ENCODE data around the gene ELF1.

Gene ELF1

DNA sequence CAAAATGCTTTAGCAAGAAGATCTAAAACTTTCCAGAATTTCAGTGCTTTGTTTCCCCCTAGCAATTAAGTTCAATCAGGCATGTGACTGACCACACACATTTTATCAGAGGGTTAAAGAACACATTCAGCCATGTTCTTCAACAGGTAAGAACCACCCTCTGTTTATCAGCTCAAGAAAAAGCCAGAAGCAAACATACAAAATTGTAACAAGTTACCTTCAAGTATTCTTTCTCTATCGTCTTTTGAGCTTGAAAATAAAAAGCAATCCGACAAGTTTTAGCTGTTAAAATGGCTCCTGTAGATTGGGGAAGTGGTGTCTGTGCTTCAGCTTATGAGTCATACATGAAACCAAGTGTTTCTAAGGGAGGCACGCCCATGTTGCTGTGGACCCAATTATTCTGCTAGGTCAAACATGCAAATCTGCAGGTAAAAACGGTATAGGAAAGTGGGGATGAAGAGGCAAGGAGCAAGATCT is at the start of gene ELF1:
Gene ELF1, minus strand, starts transcription at position 306 of the 477 bp plus-strand sequence. CDS start 37,262 bp downstream, outside the sequence.
- DNase-seq (ENCODE audit: low read depth in 2 of 2): peak; percentile 25 to 49

GRCh38 chr13:41065078-41065477 is 46.0 kb upstream of the ELF1 start:
- DNase-seq (ENCODE audit: low read depth in 2 of 2): no peak

- DNase-seq (ENCODE audit: low read depth in 2 of 2): no peak
These were observed 45.4 kb upstream of the ELF1 start for GRCh38 chr13:41064493-41064892.

- no peak for DNase-seq (ENCODE audit: low read depth in 2 of 2)
These were observed 43.1 kb upstream of the ELF1 start for GRCh38 chr13:41061914-41062837.

DNA sequence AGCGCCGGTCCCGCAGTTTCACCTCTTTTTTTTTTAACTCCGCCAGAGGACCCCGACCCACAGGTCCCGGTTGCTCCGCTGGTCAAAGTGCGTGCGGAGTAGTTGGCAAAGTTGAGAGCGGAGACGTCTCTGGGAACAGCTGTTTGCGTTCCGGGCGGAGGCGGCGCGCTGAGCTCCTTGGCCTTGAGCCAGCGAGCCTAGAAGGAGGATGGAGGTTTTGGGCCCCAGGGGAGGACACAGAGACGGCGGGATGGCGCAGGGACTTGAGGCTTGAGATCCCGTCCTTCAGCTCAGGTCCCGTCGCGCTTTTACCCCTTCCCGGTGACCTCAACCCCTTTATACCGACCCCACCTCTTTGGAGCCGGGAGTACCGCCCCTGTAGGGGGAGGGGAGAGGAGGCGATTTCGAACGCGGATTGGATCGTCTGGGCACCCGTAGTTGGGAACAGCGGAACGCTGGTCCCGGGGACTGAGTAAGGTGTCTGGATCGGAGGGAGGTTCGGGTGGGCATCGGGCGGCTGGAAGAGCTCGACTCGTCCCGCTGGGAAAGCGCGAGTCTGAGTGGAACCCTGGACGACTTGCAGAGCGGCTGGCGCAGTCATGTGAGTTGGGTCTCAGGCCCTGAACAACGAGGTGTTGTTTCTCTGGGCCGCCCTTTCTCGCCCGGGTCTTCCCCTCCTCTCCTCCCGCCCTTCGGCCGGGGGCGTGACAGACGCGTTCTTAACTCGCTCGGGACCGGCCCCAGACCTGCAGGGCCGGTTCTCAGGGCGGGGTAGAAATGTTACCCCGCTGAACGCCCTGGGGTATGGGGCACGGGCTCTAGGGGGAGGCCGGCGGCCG is 42.2 kb upstream of the ELF1 start, which contains the start of gene WBP4:
Gene WBP4, plus strand, starts transcription at position 435 of the 839 bp plus-strand sequence. Its CDS starts 165 bp downstream, at position 600.
- DNase-seq (ENCODE audit: low read depth in 2 of 2): peak; percentile 75 to 81

- peak; percentile 72 to 83 for DNase-seq (ENCODE audit: low read depth in 2 of 2)
These were observed 41.6 kb upstream of the ELF1 start for GRCh38 chr13:41060724-41061074.

DNA sequence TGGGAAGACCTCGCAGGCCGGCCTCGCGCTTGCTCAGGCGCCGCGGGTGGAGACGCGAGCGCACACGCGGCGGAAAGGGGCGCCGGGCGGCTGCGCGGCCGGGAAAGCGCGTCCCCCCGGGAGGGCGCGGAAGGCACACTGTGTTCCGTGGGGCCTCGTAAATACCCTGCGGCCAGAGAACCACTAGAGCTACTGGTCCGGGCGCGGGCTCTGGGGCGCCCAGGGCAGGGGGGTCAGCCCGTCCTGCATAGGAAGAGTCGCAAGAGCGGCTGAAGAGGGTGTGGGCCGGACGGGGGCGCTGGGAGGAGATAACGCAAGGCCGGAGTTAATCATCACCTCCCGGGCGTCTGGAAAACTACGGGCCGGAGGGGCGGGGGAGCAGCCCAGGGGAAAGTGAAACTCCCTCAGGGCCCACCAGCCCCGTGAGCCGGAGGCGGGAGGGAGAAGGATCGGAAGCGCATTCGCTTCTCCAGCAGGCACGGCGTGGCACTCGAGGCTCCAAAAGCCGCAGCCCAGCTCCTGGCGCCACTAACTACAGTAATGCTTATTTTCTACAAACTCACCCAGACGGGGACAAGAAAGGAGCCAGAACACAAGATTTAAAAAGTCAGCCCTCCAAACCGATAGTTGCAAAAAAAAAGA is 41.1 kb upstream of the ELF1 start:
- peak; percentile 77 to 81 for DNase-seq (ENCODE audit: low read depth in 2 of 2)

DNA sequence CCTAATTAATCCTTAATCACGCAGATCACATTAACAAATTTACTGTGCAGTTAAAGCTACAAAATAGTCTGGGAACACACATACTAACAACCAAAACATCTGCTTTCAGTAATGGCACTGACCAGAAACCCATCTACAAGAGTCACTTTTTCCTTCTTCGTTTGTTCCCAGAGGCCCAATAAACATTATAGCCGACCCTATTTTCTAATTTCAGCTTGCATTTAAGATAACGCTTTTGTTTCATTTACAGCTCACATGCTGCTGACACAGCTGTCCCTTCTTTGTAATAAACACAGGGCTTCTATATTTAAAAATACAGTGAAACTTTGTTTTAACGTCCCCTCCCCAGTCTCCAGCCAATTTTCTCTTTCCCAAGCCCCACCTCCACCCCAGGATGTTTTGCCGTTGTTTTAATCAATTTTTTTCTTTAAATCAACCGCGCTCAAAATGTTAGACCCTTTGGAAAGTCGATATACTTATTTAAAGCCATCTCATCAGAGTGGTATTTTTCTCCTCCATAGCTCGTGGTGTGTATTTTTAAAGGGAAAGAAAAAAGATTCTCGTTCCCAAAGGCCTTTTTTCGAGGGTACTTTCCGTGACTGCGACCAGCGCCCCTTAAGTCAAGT is 40.5 kb upstream of the ELF1 start:
- no peak for DNase-seq (ENCODE audit: low read depth in 2 of 2)

DNA sequence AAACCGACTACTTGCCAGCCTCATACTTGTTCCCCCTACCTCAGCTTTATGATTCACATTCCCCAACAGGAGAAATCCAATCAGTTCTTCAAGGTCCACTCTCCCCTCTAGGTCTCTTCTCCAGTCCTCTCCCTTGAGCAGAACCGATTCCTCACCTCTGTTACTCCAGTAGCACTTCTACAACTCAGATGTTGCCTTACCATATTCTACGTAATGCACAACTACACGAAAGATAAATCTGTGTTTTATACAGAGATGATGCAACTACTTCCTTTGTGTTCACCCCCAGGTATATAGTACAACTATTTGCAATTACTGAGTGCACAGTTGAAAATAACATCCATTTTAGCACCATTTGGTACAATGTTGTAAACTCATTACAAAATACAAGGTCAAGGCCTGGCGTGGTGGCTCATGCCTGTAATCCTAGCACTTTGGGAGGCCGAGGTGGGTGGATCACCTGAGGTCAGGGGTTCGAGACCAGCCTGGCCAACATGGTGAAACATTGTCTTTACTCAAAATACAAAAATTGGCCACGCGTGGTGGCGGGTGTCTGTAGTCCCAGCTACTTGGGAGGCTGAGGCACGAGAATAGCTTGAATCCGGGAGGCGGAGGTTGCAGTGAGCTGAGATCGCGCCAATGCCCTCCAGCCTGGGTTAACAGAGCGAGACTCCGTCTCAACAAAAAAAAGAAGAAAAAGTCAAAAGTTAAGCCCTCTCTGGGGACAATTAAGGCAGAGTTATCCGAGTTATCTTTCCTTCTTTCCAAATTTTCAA is 39.4 kb upstream of the ELF1 start:
- DNase-seq (ENCODE audit: low read depth in 2 of 2): no peak

- DNase-seq (ENCODE audit: low read depth in 2 of 2): no peak
These were observed 38.0 kb upstream of the ELF1 start for GRCh38 chr13:41056826-41057711.

- no peak for DNase-seq (ENCODE audit: low read depth in 2 of 2)
These were observed 37.1 kb upstream of the ELF1 start for GRCh38 chr13:41056194-41056593.

GRCh38 chr13:41054919-41055619 is 36.0 kb upstream of the ELF1 start:
- no peak for DNase-seq (ENCODE audit: low read depth in 2 of 2)

DNA sequence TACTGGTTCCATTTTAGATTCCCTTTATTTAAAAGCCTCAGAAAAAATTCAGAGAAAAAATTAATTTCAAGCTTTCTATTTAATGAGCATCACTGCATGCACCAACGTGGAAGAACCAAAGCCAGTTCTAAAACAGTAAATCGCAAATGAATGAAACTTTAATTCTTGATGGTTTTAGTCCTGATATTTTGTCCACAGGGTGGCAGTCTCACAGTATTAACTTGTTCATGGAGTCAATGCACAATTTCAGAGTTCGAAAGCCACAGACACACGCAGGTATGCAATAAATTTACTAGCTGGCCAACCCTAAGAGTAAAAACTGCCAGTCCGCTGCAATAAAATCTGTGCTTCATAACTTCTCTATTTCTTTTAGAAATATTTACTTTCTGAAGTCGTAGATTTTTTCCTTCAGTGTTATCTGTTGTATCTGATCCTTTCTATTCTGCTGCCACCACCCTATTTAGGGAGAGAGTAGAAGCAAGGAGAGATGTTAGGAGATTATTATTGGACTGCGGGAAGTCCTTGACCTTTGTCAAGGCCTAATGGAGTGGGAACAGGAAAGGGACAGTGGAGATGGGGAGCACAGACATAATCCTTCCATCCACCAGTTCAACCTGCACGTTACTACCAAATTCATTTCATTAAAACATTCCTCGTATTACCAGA is 35.2 kb upstream of the ELF1 start:
- no peak for DNase-seq (ENCODE audit: low read depth in 2 of 2)

GRCh38 chr13:41053384-41053826 is 34.3 kb upstream of the ELF1 start:
- no peak for DNase-seq (ENCODE audit: low read depth in 2 of 2)

GRCh38 chr13:41052441-41052840 is 33.3 kb upstream of the ELF1 start:
- no peak for DNase-seq (ENCODE audit: low read depth in 2 of 2)

DNA sequence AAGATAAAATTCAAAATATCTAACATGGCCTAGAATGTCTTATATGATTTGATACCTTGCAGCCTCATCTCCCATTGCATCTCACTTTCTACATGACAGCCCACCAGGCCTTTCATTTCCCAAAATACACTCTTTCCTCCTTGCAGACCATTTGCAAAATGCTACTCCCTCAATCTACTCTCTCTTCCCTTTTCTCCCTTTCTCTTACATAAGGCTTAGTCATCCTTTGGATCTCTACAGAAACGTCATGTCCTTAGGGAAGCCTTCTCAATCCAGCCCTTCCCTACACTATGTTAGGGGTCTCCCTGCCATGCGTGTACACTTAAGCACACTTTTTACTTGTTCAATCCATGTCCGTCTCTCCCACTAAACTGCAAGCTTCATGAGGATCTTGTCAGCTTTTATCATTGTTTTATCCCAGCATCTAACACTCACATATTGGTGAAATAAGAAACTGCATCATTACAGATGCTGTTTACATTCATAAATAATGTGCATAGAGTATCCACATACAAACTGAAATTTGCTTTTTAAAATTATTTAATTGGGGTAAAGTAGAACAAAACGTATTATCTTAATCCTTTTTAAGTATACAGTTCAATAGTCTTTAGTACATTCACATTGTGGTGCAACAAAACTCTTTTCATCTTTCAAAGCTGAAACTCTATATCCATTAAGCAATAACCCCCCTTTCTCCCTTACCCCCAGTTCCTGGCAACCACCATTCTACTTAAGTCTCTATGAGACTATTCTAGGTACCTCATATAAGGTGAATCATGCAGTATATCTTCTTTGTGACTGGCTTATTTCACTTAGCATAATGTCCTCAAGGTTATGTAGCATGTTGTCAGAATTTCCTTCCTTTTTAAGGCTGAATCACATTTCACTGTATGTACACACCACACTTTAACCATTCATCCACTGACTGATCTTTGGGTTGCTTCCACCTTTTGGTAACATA is 30.6 kb upstream of the ELF1 start:
- DNase-seq (ENCODE audit: low read depth in 2 of 2): no peak

GRCh38 chr13:41048640-41049039 is 29.5 kb upstream of the ELF1 start:
- DNase-seq (ENCODE audit: low read depth in 2 of 2): no peak

Measured in stimulated activated CD8-positive, alpha-beta memory T cell treated with anti-CD3 and anti-CD28 coated beads, Interleukin-15, amount 100 ng/mL, for 48 hours (primary cell).